Osteocyte (in vitro differentiated cells): ENCODE results near the gene TOGARAM2. TPM values are rescaled to one million over a fixed set of nuclear protein-coding genes. Genes with fewer than 3 reads are reported as not detected.

Source experiments
- DNase-seq: peaks from one replicate; pipeline ENCODE4 v3.0.0; 2021; ENCODE audit warnings: mixed read lengths; ENCODE audit not compliant: unreplicated experiment; ENCODE audit errors: extremely low spot score
- H3K27ac Mint-ChIP-seq: one replicate; pipeline ENCODE4 v1.8.0; 2021; ENCODE audit warnings: mild to moderate bottlenecking, mixed read lengths; ENCODE audit not compliant: unreplicated experiment
- H3K27me3 Mint-ChIP-seq: one replicate; pipeline ENCODE4 v1.8.0; 2021; ENCODE audit warnings: mixed read lengths; ENCODE audit not compliant: unreplicated experiment
- H3K36me3 Mint-ChIP-seq: one replicate; pipeline ENCODE4 v1.8.0; 2021; ENCODE audit warnings: mixed read lengths; ENCODE audit not compliant: unreplicated experiment
- H3K4me1 Mint-ChIP-seq: one replicate; pipeline ENCODE4 v1.8.0; 2021; ENCODE audit warnings: mixed read lengths; ENCODE audit not compliant: unreplicated experiment
- H3K4me3 Mint-ChIP-seq: one replicate; pipeline ENCODE4 v1.8.0; 2021; ENCODE audit warnings: mild to moderate bottlenecking, moderate library complexity, mixed read lengths; ENCODE audit not compliant: unreplicated experiment
- H3K9me3 Mint-ChIP-seq: one replicate; pipeline ENCODE4 v1.8.0; 2021; ENCODE audit warnings: mixed read lengths; ENCODE audit not compliant: unreplicated experiment
- CTCF ChIP-seq: fragments of 200-600 bp; sonication (generic); IDR thresholded peaks from 2 replicates; pipeline ENCODE4 v1.5.0; 2021; ENCODE audit warnings: antibody characterized with exemption, mild to moderate bottlenecking, moderate library complexity
- total RNA-seq: library from RNA; stranded (reverse); gene quantifications from 2 replicates; pipeline ENCODE4 v1.2.1, GENCODE V29; 2021

The TOGARAM2 gene
- total RNA-seq, 1 donor from 2014 or later: not detected

- no peak for DNase-seq
- peaks cover 7% of the 10 kb centered on the region for H3K27me3 Mint-ChIP-seq
- no peak for TF ChIP-seq CTCF
- no peaks in the 10 kb centered on the region for H3K9me3 Mint-ChIP-seq
- H3K27ac Mint-ChIP-seq: no peak overlapping the region
- no peaks in the 10 kb centered on the region for H3K36me3 Mint-ChIP-seq
- no peaks in the 10 kb centered on the region for H3K4me1 Mint-ChIP-seq
- no peak overlapping the region for H3K4me3 Mint-ChIP-seq
These were observed 16.2 kb downstream of the TOGARAM2 start for GRCh38 chr2:28997237-28997846.

- Mint-ChIP-seq H3K27me3 (peaks cover 7% of the 10 kb centered on the region), H3K27ac (no peak overlapping the region), H3K4me3 (no peak overlapping the region), H3K36me3 (no peaks in the 10 kb centered on the region), H3K9me3 (no peaks in the 10 kb centered on the region), H3K4me1 (no peaks in the 10 kb centered on the region)
- no peak for DNase-seq
- no peak for TF ChIP-seq CTCF
These were observed 17.0 kb downstream of the TOGARAM2 start for GRCh38 chr2:28997847-28998735.

- no peak overlapping the region for H3K4me3 Mint-ChIP-seq
- no peak for DNase-seq
These were observed 19.4 kb downstream of the TOGARAM2 start for GRCh38 chr2:29000481-29000880.

GRCh38 chr2:29000956-29001355, 19.9 kb downstream of the TOGARAM2 start:
- Mint-ChIP-seq H3K4me1 (no peaks in the 10 kb centered on the region), H3K9me3 (no peaks in the 10 kb centered on the region)

More at GRCh38 chr2:29000481-29000880, 19.4 kb downstream of the TOGARAM2 start:
- no peak for TF ChIP-seq CTCF
- no peaks in the 10 kb centered on the region for H3K9me3 Mint-ChIP-seq
- no peak overlapping the region for H3K27ac Mint-ChIP-seq
- H3K27me3 Mint-ChIP-seq: peaks cover 7% of the 10 kb centered on the region
- H3K4me1 Mint-ChIP-seq: no peaks in the 10 kb centered on the region
- no peaks in the 10 kb centered on the region for H3K36me3 Mint-ChIP-seq

More at GRCh38 chr2:29000956-29001355, 19.9 kb downstream of the TOGARAM2 start:
- peaks cover 7% of the 10 kb centered on the region for H3K27me3 Mint-ChIP-seq
- H3K4me3 Mint-ChIP-seq: no peak overlapping the region
- no peak for DNase-seq
- no peaks in the 10 kb centered on the region for H3K36me3 Mint-ChIP-seq
- H3K27ac Mint-ChIP-seq: no peak overlapping the region
- TF ChIP-seq CTCF: no peak
